DOHH2 (cell line): Measurements from ENCODE around the gene NPBWR2.

ENCODE experiments used
- H3F3A ChIP-seq: fragments of 200-600 bp; sonication (generic), shearing (Covaris generic); 2 replicates; pipeline ENCODE4 v1.6.0; 2016; ENCODE audit warnings: antibody characterized with exemption, mild to moderate bottlenecking; ENCODE audit not compliant: control insufficient read depth, insufficient read depth
- H3K27ac ChIP-seq: fragments of 200-600 bp; sonication (generic); 2 replicates; pipeline ENCODE4 v1.5.1; 2014; ENCODE audit warnings: low read depth, mild to moderate bottlenecking, low read length, moderate library complexity
- H3K27me3 ChIP-seq: fragments of 200-600 bp; sonication (generic); 2 replicates; pipeline ENCODE4 v1.6.1; 2014; ENCODE audit warnings: mild to moderate bottlenecking, low read length, mixed read lengths; ENCODE audit not compliant: control insufficient read depth
- H3K36me3 ChIP-seq: fragments of 200-600 bp; sonication (generic); 2 replicates; pipeline ENCODE4 v1.6.1; 2014; ENCODE audit warnings: mild to moderate bottlenecking, low read length, moderate library complexity, mixed read lengths; ENCODE audit not compliant: control insufficient read depth
- H3K4me1 ChIP-seq: fragments of 200-600 bp; sonication (generic); 2 replicates; pipeline ENCODE4 v1.6.1; 2014; ENCODE audit warnings: mild to moderate bottlenecking, low read length, mixed read lengths; ENCODE audit not compliant: control insufficient read depth
- H3K4me2 ChIP-seq: fragments of 200-600 bp; sonication (generic); 2 replicates; pipeline ENCODE4 v1.6.0; 2014; ENCODE audit warnings: mild to moderate bottlenecking, low read length, moderate library complexity
- H3K4me3 ChIP-seq: fragments of 200-600 bp; sonication (generic); 2 replicates; pipeline ENCODE4 v1.5.1; 2014; ENCODE audit warnings: mild to moderate bottlenecking, low read length, mixed read lengths
- H3K79me2 ChIP-seq: fragments of 200-600 bp; sonication (generic); 2 replicates; pipeline ENCODE4 v1.6.1; 2014; ENCODE audit warnings: mild to moderate bottlenecking, low read length, mixed read lengths; ENCODE audit not compliant: control insufficient read depth
- H3K9me2 ChIP-seq: fragments of 200-600 bp; sonication (generic); replicated peaks from 2 replicates; pipeline ENCODE4 v1.6.1; 2014; ENCODE audit warnings: mild to moderate bottlenecking, low read length, mixed read lengths; ENCODE audit not compliant: control insufficient read depth
- H3K9me3 ChIP-seq: fragments of 200-600 bp; sonication (generic); 2 replicates; pipeline ENCODE4 v1.6.1; 2014; ENCODE audit warnings: antibody characterized with exemption, low read length, mixed read lengths; ENCODE audit not compliant: control insufficient read depth, insufficient read depth
- H4K20me1 ChIP-seq: fragments of 200-600 bp; sonication (generic); 2 replicates; pipeline ENCODE4 v1.6.0; 2014; ENCODE audit warnings: low read depth, mild to moderate bottlenecking, antibody characterized with exemption, low read length, moderate library complexity; ENCODE audit not compliant: control insufficient read depth, insufficient read depth
- EZH2phosphoT487 ChIP-seq: fragments of 200-600 bp; sonication (generic); IDR thresholded peaks from 2 replicates; pipeline ENCODE4 v1.6.1; 2017; ENCODE audit warnings: borderline replicate concordance, mild to moderate bottlenecking, antibody characterized with exemption, low read length, moderate library complexity, mixed read lengths
- TF ChIP-seq, protein P1 (sequence below): fragments of 200-600 bp; sonication (generic); IDR thresholded peaks from one replicate; pipeline ENCODE4 v1.5.1; 2014; ENCODE audit warnings: antibody characterized with exemption, mild to moderate bottlenecking, low read depth, low read length; ENCODE audit not compliant: poor library complexity, severe bottlenecking

Gene NPBWR2

DNA sequence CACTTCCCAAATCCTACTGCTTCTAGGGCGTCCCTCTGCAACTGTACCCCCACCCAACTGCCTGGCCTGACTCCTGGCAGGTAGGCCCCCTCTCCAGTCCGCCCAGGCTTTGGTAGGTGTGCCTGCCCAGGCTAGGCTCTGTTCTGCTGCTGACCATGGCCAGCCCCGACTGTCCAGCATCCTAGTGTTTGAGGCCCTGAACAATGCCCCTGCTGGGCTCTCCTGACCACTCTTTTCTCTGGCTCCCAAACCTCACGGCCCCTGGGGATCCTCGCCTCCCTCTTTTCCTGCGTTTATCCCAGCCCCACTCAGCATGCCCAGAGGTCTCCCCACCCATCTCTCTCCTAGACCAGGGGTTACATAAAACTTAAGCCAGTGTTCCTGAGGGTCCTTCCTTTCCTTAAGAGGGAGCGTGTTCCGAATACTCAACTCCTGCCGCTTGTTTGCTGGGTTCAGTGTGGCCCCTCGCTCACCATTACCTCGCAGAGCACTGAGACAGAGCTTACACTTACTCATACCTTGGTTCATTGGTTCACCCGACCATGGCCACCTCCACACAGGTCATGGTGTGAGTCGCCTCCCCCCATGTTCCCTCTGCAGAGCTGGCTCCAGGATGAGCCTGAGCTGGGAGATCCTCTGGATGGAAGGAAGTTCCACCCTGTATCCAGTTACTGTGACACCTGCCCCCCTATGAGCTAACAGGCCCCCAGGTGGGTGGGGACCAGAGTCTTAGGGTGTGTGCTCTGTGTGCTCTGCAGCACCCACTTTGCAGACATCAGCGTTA is 35.8 kb upstream of the NPBWR2 start:
- H4K20me1 ChIP-seq, result no peaks in the 10 kb centered on the region
- H3K36me3 ChIP-seq, result no peaks in the 10 kb centered on the region
- H3K27ac ChIP-seq, result no peak overlapping the region
- peaks cover 38% of the 10 kb centered on the region for H3K9me3 ChIP-seq
- H3K79me2 ChIP-seq, result no peaks in the 10 kb centered on the region
- H3K4me2 ChIP-seq, result 0 out of 2 replicates have a peak overlapping the region, but pooled peaks have one; percentile 12
- H3K27me3 ChIP-seq, result peaks cover 9% of the 10 kb centered on the region
- TF ChIP-seq EZH2phosphoT487, result no peak
- TF ChIP-seq, protein P1, sequence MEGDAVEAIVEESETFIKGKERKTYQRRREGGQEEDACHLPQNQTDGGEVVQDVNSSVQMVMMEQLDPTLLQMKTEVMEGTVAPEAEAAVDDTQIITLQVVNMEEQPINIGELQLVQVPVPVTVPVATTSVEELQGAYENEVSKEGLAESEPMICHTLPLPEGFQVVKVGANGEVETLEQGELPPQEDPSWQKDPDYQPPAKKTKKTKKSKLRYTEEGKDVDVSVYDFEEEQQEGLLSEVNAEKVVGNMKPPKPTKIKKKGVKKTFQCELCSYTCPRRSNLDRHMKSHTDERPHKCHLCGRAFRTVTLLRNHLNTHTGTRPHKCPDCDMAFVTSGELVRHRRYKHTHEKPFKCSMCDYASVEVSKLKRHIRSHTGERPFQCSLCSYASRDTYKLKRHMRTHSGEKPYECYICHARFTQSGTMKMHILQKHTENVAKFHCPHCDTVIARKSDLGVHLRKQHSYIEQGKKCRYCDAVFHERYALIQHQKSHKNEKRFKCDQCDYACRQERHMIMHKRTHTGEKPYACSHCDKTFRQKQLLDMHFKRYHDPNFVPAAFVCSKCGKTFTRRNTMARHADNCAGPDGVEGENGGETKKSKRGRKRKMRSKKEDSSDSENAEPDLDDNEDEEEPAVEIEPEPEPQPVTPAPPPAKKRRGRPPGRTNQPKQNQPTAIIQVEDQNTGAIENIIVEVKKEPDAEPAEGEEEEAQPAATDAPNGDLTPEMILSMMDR, result no peak
- H3F3A ChIP-seq, result no peaks in the 10 kb centered on the region
- H3K9me2 ChIP-seq, result no peaks in the 10 kb centered on the region
- peaks cover 10% of the 10 kb centered on the region for H3K4me1 ChIP-seq
- H3K4me3 ChIP-seq, result no peak overlapping the region

GRCh38 chr20:64142590-64142989 is 35.2 kb upstream of the NPBWR2 start:
- no peak overlapping the region for H3K27ac ChIP-seq
- H3F3A ChIP-seq, result no peaks in the 10 kb centered on the region
- no peaks in the 10 kb centered on the region for H3K36me3 ChIP-seq
- H3K9me2 ChIP-seq, result no peaks in the 10 kb centered on the region
- H3K9me3 ChIP-seq, result peaks cover 38% of the 10 kb centered on the region
- H3K4me1 ChIP-seq, result peaks cover 10% of the 10 kb centered on the region
- no peak for TF ChIP-seq EZH2phosphoT487
- TF ChIP-seq, protein P1, result no peak
- no peaks in the 10 kb centered on the region for H4K20me1 ChIP-seq
- no peaks in the 10 kb centered on the region for H3K79me2 ChIP-seq
- H3K4me2 ChIP-seq, result 0 out of 2 replicates have a peak overlapping the region, but pooled peaks have one; percentile 12
- H3K4me3 ChIP-seq, result no peak overlapping the region
- H3K27me3 ChIP-seq, result peaks cover 9% of the 10 kb centered on the region

DNA sequence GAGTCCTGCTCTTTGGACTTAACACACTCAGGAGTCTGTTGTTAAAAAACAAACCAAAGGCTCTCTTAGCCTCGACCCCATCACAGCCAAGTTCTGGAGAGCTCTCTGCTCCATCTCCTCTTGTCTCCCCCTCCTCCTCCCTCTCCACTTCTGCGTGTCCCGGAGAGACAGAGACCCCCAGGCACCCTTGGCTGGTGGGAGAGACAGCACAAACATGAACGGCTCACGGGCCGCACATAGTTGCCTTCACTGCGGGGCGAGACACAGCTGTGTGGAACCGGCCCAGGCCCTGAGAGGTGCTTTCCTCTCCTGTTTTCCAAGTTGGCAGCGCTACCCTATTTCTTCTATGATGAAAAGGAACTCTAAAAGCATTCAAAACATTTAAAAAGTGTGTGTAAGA is 33.6 kb upstream of the NPBWR2 start:
- no peaks in the 10 kb centered on the region for H3K79me2 ChIP-seq
- H3K9me3 ChIP-seq, result peaks cover 25% of the 10 kb centered on the region
- H3K27ac ChIP-seq, result no peak overlapping the region
- no peak overlapping the region for H3K4me2 ChIP-seq
- no peaks in the 10 kb centered on the region for H3F3A ChIP-seq
- H4K20me1 ChIP-seq, result no peaks in the 10 kb centered on the region
- TF ChIP-seq, protein P1, result no peak
- TF ChIP-seq EZH2phosphoT487, result no peak
- H3K4me1 ChIP-seq, result peaks cover 10% of the 10 kb centered on the region
- peaks cover 9% of the 10 kb centered on the region for H3K27me3 ChIP-seq
- H3K36me3 ChIP-seq, result no peaks in the 10 kb centered on the region
- H3K9me2 ChIP-seq, result no peaks in the 10 kb centered on the region
- H3K4me3 ChIP-seq, result no peak overlapping the region
